HL-60 (cell line): ENCODE data around the gene LEP.

Experiments used
- DNase-seq, 2 experiments: peaks; one replicate each; pipeline ENCODE4 v3.0.0-alpha.2; 2010 to 2020; ENCODE audit warnings: low read depth in 1 of 2, low spot score in 1 of 2
- H3K27ac ChIP-seq: fragments of 250-450 bp; sonication (Bioruptor Pico); replicated peaks from 2 replicates; pipeline ENCODE4 v1.5.1; 2020; ENCODE audit warnings: mild to moderate bottlenecking, moderate library complexity
- H3K27me3 ChIP-seq: fragments of 250-450 bp; sonication (Bioruptor Pico); 2 replicates; pipeline ENCODE4 v1.5.1; 2021; ENCODE audit warnings: mild to moderate bottlenecking, moderate library complexity; ENCODE audit not compliant: insufficient read depth, poor library complexity, severe bottlenecking
- H3K4me3 ChIP-seq: replicated peaks from 2 replicates; pipeline ENCODE4 v1.5.1; 2011; ENCODE audit warnings: mild to moderate bottlenecking, control low read depth, low read length; ENCODE audit not compliant: insufficient read depth
- GABPA ChIP-seq: IDR thresholded peaks from 2 replicates; pipeline ENCODE4 v1.6.1; 2012; ENCODE audit warnings: low read depth
- POLR2AphosphoS5 ChIP-seq: IDR thresholded peaks from 2 replicates; pipeline ENCODE4 v1.6.1; 2012; ENCODE audit warnings: low read depth
- SPI1 ChIP-seq: IDR thresholded peaks from 2 replicates; pipeline ENCODE4 v1.6.1; 2012; ENCODE audit warnings: low read depth, mild to moderate bottlenecking, borderline replicate concordance
- TF ChIP-seq, protein P1 (sequence below): IDR thresholded peaks from one replicate; pipeline ENCODE4 v1.5.1; 2011; ENCODE audit warnings: low read length, control low read depth, inconsistent platforms; ENCODE audit not compliant: insufficient read depth
- TF ChIP-seq, protein P2 (sequence below): IDR thresholded peaks from 2 replicates; pipeline ENCODE4 v1.6.1; 2012; ENCODE audit warnings: low read depth; ENCODE audit not compliant: insufficient replicate concordance

The LEP gene

DNA sequence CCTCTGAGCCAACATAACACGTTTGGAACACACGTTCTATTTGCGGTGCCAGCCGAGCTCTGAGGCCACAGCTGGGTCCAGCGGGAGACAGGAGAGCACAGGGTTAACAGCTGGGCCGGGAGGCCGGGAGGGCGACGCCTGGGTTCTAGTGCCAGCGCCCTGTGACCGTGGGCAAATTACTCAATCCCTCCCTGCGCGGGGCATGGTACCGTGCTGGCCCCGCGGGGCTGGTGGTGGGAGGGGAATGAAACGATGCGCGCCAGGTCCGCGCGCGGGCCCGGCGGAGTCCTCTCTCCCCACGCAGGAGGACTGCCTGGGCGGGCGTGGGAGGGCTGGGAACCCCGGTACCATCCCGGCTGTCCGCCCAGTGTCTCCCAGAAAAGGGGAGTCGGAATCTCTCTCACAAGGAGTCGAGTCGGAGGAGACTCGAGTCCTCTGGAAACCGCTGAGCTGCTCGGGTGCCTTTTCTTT lies 30.4 kb downstream of the LEP start:
- Histone ChIP-seq H3K4me3 (no peak overlapping the region), H3K27me3 (no peaks in the 10 kb centered on the region), H3K27ac (no peak overlapping the region)
- no peak for DNase-seq
- TF ChIP-seq SPI1 = no peak
- TF ChIP-seq, protein P1, sequence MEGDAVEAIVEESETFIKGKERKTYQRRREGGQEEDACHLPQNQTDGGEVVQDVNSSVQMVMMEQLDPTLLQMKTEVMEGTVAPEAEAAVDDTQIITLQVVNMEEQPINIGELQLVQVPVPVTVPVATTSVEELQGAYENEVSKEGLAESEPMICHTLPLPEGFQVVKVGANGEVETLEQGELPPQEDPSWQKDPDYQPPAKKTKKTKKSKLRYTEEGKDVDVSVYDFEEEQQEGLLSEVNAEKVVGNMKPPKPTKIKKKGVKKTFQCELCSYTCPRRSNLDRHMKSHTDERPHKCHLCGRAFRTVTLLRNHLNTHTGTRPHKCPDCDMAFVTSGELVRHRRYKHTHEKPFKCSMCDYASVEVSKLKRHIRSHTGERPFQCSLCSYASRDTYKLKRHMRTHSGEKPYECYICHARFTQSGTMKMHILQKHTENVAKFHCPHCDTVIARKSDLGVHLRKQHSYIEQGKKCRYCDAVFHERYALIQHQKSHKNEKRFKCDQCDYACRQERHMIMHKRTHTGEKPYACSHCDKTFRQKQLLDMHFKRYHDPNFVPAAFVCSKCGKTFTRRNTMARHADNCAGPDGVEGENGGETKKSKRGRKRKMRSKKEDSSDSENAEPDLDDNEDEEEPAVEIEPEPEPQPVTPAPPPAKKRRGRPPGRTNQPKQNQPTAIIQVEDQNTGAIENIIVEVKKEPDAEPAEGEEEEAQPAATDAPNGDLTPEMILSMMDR = no peak
- TF ChIP-seq, protein P2, sequence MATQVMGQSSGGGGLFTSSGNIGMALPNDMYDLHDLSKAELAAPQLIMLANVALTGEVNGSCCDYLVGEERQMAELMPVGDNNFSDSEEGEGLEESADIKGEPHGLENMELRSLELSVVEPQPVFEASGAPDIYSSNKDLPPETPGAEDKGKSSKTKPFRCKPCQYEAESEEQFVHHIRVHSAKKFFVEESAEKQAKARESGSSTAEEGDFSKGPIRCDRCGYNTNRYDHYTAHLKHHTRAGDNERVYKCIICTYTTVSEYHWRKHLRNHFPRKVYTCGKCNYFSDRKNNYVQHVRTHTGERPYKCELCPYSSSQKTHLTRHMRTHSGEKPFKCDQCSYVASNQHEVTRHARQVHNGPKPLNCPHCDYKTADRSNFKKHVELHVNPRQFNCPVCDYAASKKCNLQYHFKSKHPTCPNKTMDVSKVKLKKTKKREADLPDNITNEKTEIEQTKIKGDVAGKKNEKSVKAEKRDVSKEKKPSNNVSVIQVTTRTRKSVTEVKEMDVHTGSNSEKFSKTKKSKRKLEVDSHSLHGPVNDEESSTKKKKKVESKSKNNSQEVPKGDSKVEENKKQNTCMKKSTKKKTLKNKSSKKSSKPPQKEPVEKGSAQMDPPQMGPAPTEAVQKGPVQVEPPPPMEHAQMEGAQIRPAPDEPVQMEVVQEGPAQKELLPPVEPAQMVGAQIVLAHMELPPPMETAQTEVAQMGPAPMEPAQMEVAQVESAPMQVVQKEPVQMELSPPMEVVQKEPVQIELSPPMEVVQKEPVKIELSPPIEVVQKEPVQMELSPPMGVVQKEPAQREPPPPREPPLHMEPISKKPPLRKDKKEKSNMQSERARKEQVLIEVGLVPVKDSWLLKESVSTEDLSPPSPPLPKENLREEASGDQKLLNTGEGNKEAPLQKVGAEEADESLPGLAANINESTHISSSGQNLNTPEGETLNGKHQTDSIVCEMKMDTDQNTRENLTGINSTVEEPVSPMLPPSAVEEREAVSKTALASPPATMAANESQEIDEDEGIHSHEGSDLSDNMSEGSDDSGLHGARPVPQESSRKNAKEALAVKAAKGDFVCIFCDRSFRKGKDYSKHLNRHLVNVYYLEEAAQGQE = no peak
- no peak for TF ChIP-seq GABPA
- TF ChIP-seq POLR2AphosphoS5 = no peak

DNA sequence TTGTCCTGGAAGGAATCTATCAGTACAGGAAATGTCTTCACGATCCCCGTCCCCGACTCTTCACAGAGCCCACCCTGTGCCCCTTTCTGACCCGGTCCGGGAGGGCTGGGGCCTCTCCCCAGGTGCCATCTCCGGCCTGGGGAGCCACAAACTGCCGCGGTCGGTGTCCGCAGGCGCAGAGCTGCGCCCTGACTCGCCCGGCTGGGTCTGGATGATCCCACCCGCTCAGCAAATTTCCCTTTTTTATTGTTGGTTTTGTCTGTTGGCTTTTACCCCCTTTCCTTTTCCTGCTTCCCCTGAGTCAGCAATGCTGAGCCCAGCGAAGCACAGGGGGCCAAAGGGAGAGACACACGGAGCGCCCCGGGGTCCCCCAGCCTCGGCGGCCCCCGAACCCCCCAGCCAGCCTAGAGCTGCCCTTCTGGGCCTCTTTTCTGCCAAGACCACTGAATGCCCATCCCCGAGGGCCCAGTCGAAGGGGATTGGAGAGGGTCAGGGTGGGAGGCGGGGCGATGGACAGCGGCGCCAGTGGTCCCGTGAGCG lies 30.9 kb downstream of the LEP start:
- no peak overlapping the region for H3K4me3 ChIP-seq

DNA sequence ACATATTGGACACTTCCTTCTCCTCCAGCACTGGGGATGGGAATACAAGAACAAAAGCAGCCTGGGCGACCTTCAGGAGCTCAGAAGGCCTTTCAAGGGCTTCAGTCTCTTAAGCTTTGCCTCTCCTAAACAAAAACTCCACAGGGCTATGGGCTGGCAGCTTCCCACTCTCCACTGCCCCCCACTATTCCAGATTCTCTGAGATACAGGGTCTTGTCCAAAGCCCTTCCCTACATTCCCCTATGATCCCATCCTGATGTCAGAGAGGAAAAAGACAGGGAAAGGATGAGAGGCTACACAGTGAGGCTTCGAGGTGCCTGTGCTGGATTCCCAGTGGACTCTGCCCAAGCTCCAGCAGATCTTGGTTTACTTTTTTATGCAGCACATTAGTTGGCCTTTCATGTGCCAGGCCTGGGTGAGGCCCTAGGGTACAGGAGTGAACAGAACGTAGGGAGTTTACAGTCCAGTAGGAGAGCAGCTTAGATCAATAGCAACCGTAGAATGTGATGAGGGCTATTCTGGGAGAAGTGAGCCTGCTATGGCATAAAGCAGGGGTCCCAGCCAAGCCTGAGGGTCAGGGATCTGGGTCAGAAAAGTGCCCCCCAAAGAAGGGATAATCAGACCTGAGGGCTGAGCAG lies 33.3 kb downstream of the LEP start:
- H3K27me3 ChIP-seq = no peaks in the 10 kb centered on the region
- H3K4me3 ChIP-seq = no peak overlapping the region
- TF ChIP-seq, protein P1 = no peak
- TF ChIP-seq POLR2AphosphoS5 (no peak), GABPA (no peak), SPI1 (no peak)
- TF ChIP-seq, protein P2 = no peak
- no peak overlapping the region for H3K27ac ChIP-seq
- DNase-seq = no peak

More for the DNA sequence above, 30.9 kb downstream of the LEP start:
- DNase-seq = no peak
- H3K27me3 ChIP-seq = no peaks in the 10 kb centered on the region
- no peak overlapping the region for H3K27ac ChIP-seq
- TF ChIP-seq, protein P2 = no peak
- no peak for TF ChIP-seq GABPA
- TF ChIP-seq SPI1 = no peak
- no peak for TF ChIP-seq POLR2AphosphoS5
- TF ChIP-seq, protein P1 = no peak
